DOHH2 (cell line): ENCODE measurements around the gene TEX51.

ENCODE experiments used
- EZH2phosphoT487 ChIP-seq: fragments of 200-600 bp; sonication (generic); IDR thresholded peaks from 2 replicates; pipeline ENCODE4 v1.6.1; 2017; ENCODE audit warnings: borderline replicate concordance, mild to moderate bottlenecking, antibody characterized with exemption, low read length, moderate library complexity, mixed read lengths
- TF ChIP-seq, protein P1 (sequence below): fragments of 200-600 bp; sonication (generic); IDR thresholded peaks from one replicate; pipeline ENCODE4 v1.5.1; 2014; ENCODE audit warnings: antibody characterized with exemption, mild to moderate bottlenecking, low read depth, low read length; ENCODE audit not compliant: poor library complexity, severe bottlenecking

- TF ChIP-seq, protein P1, sequence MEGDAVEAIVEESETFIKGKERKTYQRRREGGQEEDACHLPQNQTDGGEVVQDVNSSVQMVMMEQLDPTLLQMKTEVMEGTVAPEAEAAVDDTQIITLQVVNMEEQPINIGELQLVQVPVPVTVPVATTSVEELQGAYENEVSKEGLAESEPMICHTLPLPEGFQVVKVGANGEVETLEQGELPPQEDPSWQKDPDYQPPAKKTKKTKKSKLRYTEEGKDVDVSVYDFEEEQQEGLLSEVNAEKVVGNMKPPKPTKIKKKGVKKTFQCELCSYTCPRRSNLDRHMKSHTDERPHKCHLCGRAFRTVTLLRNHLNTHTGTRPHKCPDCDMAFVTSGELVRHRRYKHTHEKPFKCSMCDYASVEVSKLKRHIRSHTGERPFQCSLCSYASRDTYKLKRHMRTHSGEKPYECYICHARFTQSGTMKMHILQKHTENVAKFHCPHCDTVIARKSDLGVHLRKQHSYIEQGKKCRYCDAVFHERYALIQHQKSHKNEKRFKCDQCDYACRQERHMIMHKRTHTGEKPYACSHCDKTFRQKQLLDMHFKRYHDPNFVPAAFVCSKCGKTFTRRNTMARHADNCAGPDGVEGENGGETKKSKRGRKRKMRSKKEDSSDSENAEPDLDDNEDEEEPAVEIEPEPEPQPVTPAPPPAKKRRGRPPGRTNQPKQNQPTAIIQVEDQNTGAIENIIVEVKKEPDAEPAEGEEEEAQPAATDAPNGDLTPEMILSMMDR, result no peak
- TF ChIP-seq EZH2phosphoT487, result no peak
These were observed 22.4 kb downstream of the TEX51 start for GRCh38 chr2:126921066-126921465.
